ENCODE measurements around the gene ZBTB20.

- TF ChIP-seq CTCF (IDR thresholded peaks at IDR 0.05; ENCODE audit: insufficient read depth, low read depth, low read length) (no peak), EZH2 (IDR thresholded peaks at IDR 0.05; ENCODE audit: insufficient read depth, low read length) (no peak)
These were observed 435.7 kb downstream of the ZBTB20 start for GRCh38 chr3:114711321-114711886.
